Activated CD8-positive, alpha-beta memory T cell treated with anti-CD3 and anti-CD28 coated beads, Interleukin-2, amount 10 ng/mL, durations not matched to agents 7 days and 5 days (primary cell): ENCODE data around the gene SOX18. TPM values are rescaled to one million over a fixed set of nuclear protein-coding genes. Genes with fewer than 3 reads are reported as not detected.
A peak's percentile ranks its signal among the peaks of the same experiment; 100 is the strongest.

Experiments
- ATAC-seq: fragments of 150-1000 bp; cut with Tn5 transposase; one replicate; pipeline ENCODE4 v1.10.0; 2021; ENCODE audit warnings: moderate library complexity
- CTCF ChIA-PET: fragments of 350-600 bp; sonication (Branson Sonifier 250); formaldehyde crosslinking; loops from one replicate; lab custom pipeline; 2021; ENCODE audit warnings: antibody characterized with exemption; lab: Charles Lee
- DNase-seq: peaks from one replicate; pipeline ENCODE4 v3.0.0-alpha.2; 2020
- H3K27ac Mint-ChIP-seq: one replicate; pipeline ENCODE4 v1.8.0; 2021; ENCODE audit warnings: mild to moderate bottlenecking, mixed read lengths
- H3K27me3 Mint-ChIP-seq: one replicate; pipeline ENCODE4 v1.8.0; 2021; ENCODE audit warnings: mixed read lengths
- H3K36me3 Mint-ChIP-seq: one replicate; pipeline ENCODE4 v1.8.0; 2021; ENCODE audit warnings: mild to moderate bottlenecking, mixed read lengths
- H3K4me1 Mint-ChIP-seq: one replicate; pipeline ENCODE4 v1.8.0; 2021; ENCODE audit warnings: mixed read lengths
- H3K4me3 Mint-ChIP-seq: one replicate; pipeline ENCODE4 v1.8.0; 2021; ENCODE audit warnings: mild to moderate bottlenecking, moderate library complexity, mixed read lengths
- H3K9me3 Mint-ChIP-seq: one replicate; pipeline ENCODE4 v1.8.0; 2022; ENCODE audit warnings: low read depth, mixed read lengths
- total RNA-seq, 2 experiments: library from RNA; stranded (reverse); gene quantifications; one replicate each; pipeline ENCODE4 v1.2.3, GENCODE V29; 2021

SOX18 gene
- total RNA-seq, 2 experiments from 2014 or later, result 0.20 to 1.8 TPM

GRCh38 chr20:64078934-64079272 lies 29.5 kb upstream of the SOX18 start:
- DNase-seq, result no peak
- peaks cover 41% of the 10 kb centered on the region for H3K4me1 Mint-ChIP-seq
- H3K4me3 Mint-ChIP-seq, result peak overlapping the region; percentile 87
- H3K27ac Mint-ChIP-seq, result peak overlapping the region; percentile 88
- peaks cover 21% of the 10 kb centered on the region for H3K36me3 Mint-ChIP-seq
- no peak for ATAC-seq
- no peaks in the 10 kb centered on the region for H3K9me3 Mint-ChIP-seq
- H3K27me3 Mint-ChIP-seq, result peaks cover 8% of the 10 kb centered on the region
- CTCF ChIA-PET, result interaction anchor here (0.5 to 8.4 kb wide), 10 partner anchors 12 to 541 kb away, joined by 3 to 110 read pairs (median 7); partner anchors contain the start of genes PRPF6 and PTK6

GRCh38 chr20:64077876-64078551 lies 28.6 kb upstream of the SOX18 start:
- Mint-ChIP-seq H3K4me3 (peak overlapping the region; percentile 87), H3K27me3 (peaks cover 6% of the 10 kb centered on the region), H3K4me1 (peaks cover 43% of the 10 kb centered on the region), H3K36me3 (peaks cover 24% of the 10 kb centered on the region), H3K9me3 (no peaks in the 10 kb centered on the region), H3K27ac (peak overlapping the region; percentile 88)
- ATAC-seq, result peak; percentile 59
- peak; percentile 89 for DNase-seq
- CTCF ChIA-PET, result interaction anchor here (0.7 to 8.4 kb wide), 11 partner anchors 8 to 541 kb away, joined by 3 to 110 read pairs (median 5); partner anchors contain the start of genes LIME1, PRPF6 and PTK6

- Mint-ChIP-seq H3K36me3 (peaks cover 24% of the 10 kb centered on the region), H3K27ac (peak overlapping the region; percentile 88), H3K9me3 (no peaks in the 10 kb centered on the region), H3K4me3 (peak overlapping the region; percentile 87), H3K27me3 (peaks cover 4% of the 10 kb centered on the region), H3K4me1 (peaks cover 43% of the 10 kb centered on the region)
- DNase-seq (no peak), ATAC-seq (no peak)
- CTCF ChIA-PET, result interaction anchor here (0.7 to 8.4 kb wide), 10 partner anchors 9 to 341 kb away, joined by 3 to 110 read pairs (median 6); partner anchors contain the start of genes LIME1 and PRPF6
Observed at GRCh38 chr20:64077541-64077875, 28.1 kb upstream of the SOX18 start.

- peaks cover 43% of the 10 kb centered on the region for H3K4me1 Mint-ChIP-seq
- H3K27ac Mint-ChIP-seq, result peak overlapping the region; percentile 88
- DNase-seq, result peak; percentile 79
- ATAC-seq, result peak; percentile 9
- H3K9me3 Mint-ChIP-seq, result no peaks in the 10 kb centered on the region
- H3K27me3 Mint-ChIP-seq, result peaks cover 4% of the 10 kb centered on the region
- CTCF ChIA-PET, result interaction anchor here (6.6 kb wide), 1 partner anchor 10 kb away, joined by 63 read pairs; no protein-coding TSS in a partner anchor
- peaks cover 26% of the 10 kb centered on the region for H3K36me3 Mint-ChIP-seq
- peak overlapping the region; percentile 87 for H3K4me3 Mint-ChIP-seq
Observed at GRCh38 chr20:64077094-64077493, 27.7 kb upstream of the SOX18 start.

- peak overlapping the region; percentile 87 for H3K4me3 Mint-ChIP-seq
- no peak for ATAC-seq
- CTCF ChIA-PET, result interaction anchor here (0.7 to 6.6 kb wide), 4 partner anchors 9 to 349 kb away, joined by 3 to 63 read pairs (median 6); no protein-coding TSS in a partner anchor
- H3K9me3 Mint-ChIP-seq, result no peaks in the 10 kb centered on the region
- peaks cover 41% of the 10 kb centered on the region for H3K4me1 Mint-ChIP-seq
- H3K27me3 Mint-ChIP-seq, result no peaks in the 10 kb centered on the region
- DNase-seq, result no peak
- H3K36me3 Mint-ChIP-seq, result peaks cover 26% of the 10 kb centered on the region
- peak overlapping the region; percentile 88 for H3K27ac Mint-ChIP-seq
Observed at GRCh38 chr20:64076061-64076997, 26.9 kb upstream of the SOX18 start.

- ATAC-seq, result no peak
- no peak overlapping the region for H3K4me3 Mint-ChIP-seq
- CTCF ChIA-PET, result interaction anchor here (0.7 to 6.6 kb wide), 3 partner anchors 8 to 37 kb away, joined by 3 to 63 read pairs (median 7); no protein-coding TSS in a partner anchor
- DNase-seq, result no peak
- peaks cover 26% of the 10 kb centered on the region for H3K36me3 Mint-ChIP-seq
- H3K9me3 Mint-ChIP-seq, result no peaks in the 10 kb centered on the region
- H3K4me1 Mint-ChIP-seq, result peaks cover 38% of the 10 kb centered on the region
- no peak overlapping the region for H3K27ac Mint-ChIP-seq
- H3K27me3 Mint-ChIP-seq, result no peaks in the 10 kb centered on the region
Observed at GRCh38 chr20:64075556-64075955, 26.1 kb upstream of the SOX18 start.

- H3K4me1 Mint-ChIP-seq, result peaks cover 35% of the 10 kb centered on the region
- H3K27me3 Mint-ChIP-seq, result no peaks in the 10 kb centered on the region
- DNase-seq, result no peak
- no peak overlapping the region for H3K4me3 Mint-ChIP-seq
- no peak for ATAC-seq
- peaks cover 26% of the 10 kb centered on the region for H3K36me3 Mint-ChIP-seq
- H3K27ac Mint-ChIP-seq, result no peak overlapping the region
- H3K9me3 Mint-ChIP-seq, result no peaks in the 10 kb centered on the region
- CTCF ChIA-PET, result interaction anchor here (0.7 to 6.6 kb wide), 3 partner anchors 8 to 36 kb away, joined by 3 to 63 read pairs (median 7); no protein-coding TSS in a partner anchor
Observed at GRCh38 chr20:64074963-64075362, 25.5 kb upstream of the SOX18 start.

- CTCF ChIA-PET, result interaction anchor here (2.4 kb wide), 1 partner anchor 35 kb away, joined by 7 read pairs; no protein-coding TSS in a partner anchor
- Mint-ChIP-seq H3K36me3 (peaks cover 26% of the 10 kb centered on the region), H3K27me3 (no peaks in the 10 kb centered on the region), H3K9me3 (no peaks in the 10 kb centered on the region), H3K4me1 (peaks cover 35% of the 10 kb centered on the region), H3K27ac (no peak overlapping the region), H3K4me3 (no peak overlapping the region)
- DNase-seq (no peak), ATAC-seq (no peak)
Observed at GRCh38 chr20:64074184-64074789, 24.8 kb upstream of the SOX18 start.

GRCh38 chr20:64073476-64074183 lies 24.2 kb upstream of the SOX18 start:
- ATAC-seq (no peak), DNase-seq (no peak)
- H3K4me3 Mint-ChIP-seq, result no peak overlapping the region
- H3K4me1 Mint-ChIP-seq, result peaks cover 35% of the 10 kb centered on the region
- H3K27ac Mint-ChIP-seq, result peak overlapping the region; percentile 23
- no peaks in the 10 kb centered on the region for H3K27me3 Mint-ChIP-seq
- no peaks in the 10 kb centered on the region for H3K9me3 Mint-ChIP-seq
- peaks cover 22% of the 10 kb centered on the region for H3K36me3 Mint-ChIP-seq
- CTCF ChIA-PET, result interaction anchor here (1.3 kb wide), 1 partner anchor 93 kb away, joined by 4 read pairs; the partner anchor contains the start of gene PRPF6

GRCh38 chr20:64072498-64073063 lies 23.1 kb upstream of the SOX18 start:
- no peaks in the 10 kb centered on the region for H3K9me3 Mint-ChIP-seq
- ATAC-seq, result no peak
- no peak for DNase-seq
- H3K4me3 Mint-ChIP-seq, result no peak overlapping the region
- H3K27me3 Mint-ChIP-seq, result no peaks in the 10 kb centered on the region
- CTCF ChIA-PET, result interaction anchor here (0.6 to 1.4 kb wide), 5 partner anchors 8 to 92 kb away, joined by 3 to 4 read pairs (median 3); partner anchors contain the start of genes PRPF6 and TCEA2
- peaks cover 18% of the 10 kb centered on the region for H3K36me3 Mint-ChIP-seq
- peak overlapping the region; percentile 32 for H3K27ac Mint-ChIP-seq
- H3K4me1 Mint-ChIP-seq, result peaks cover 44% of the 10 kb centered on the region

- Mint-ChIP-seq H3K9me3 (no peaks in the 10 kb centered on the region), H3K27me3 (no peaks in the 10 kb centered on the region), H3K27ac (peak overlapping the region; percentile 32), H3K4me3 (no peak overlapping the region), H3K4me1 (peaks cover 51% of the 10 kb centered on the region), H3K36me3 (peaks cover 16% of the 10 kb centered on the region)
- no peak for ATAC-seq
- CTCF ChIA-PET, result interaction anchor here (0.6 to 2.5 kb wide), 6 partner anchors 9 to 575 kb away, joined by 3 to 12 read pairs (median 4); partner anchors contain the start of genes PRPF6 and TCEA2
- DNase-seq, result no peak
Observed at GRCh38 chr20:64071341-64072332, 22.2 kb upstream of the SOX18 start.
